ENCODE measurements around the gene F7. TPM values are rescaled to one million over a fixed set of nuclear protein-coding genes. Genes with fewer than 3 reads are reported as not detected.

The F7 gene
- total RNA-seq, 1 donor from 2014 or later = 4.1 TPM

GRCh38 chr13:113146750-113147149 is 41.2 kb downstream of the F7 start:
- no peak for DNase-seq (ENCODE audit: low spot score in 2 of 2, unreplicated experiment in 2 of 2)
- H3K9me3 Mint-ChIP-seq = no peaks in the 10 kb centered on the region

GRCh38 chr13:113147206-113147605 is 41.6 kb downstream of the F7 start:
- no peak for DNase-seq (ENCODE audit: low spot score in 2 of 2, unreplicated experiment in 2 of 2)
- H3K27me3 Mint-ChIP-seq (ENCODE audit: low read depth) = peaks cover 25% of the 10 kb centered on the region
- no peak for TF ChIP-seq CTCF (IDR thresholded peaks at IDR 0.05; ENCODE audit: unreplicated experiment)

More at GRCh38 chr13:113146750-113147149, 41.2 kb downstream of the F7 start:
- TF ChIP-seq CTCF (IDR thresholded peaks at IDR 0.05; ENCODE audit: unreplicated experiment) = no peak
- no peak overlapping the region for H3K27ac Mint-ChIP-seq
- H3K4me1 Mint-ChIP-seq = peaks cover 2% of the 10 kb centered on the region
- no peak overlapping the region for H3K4me3 Mint-ChIP-seq
- H3K36me3 Mint-ChIP-seq = no peaks in the 10 kb centered on the region
- peaks cover 22% of the 10 kb centered on the region for H3K27me3 Mint-ChIP-seq (ENCODE audit: low read depth)

GRCh38 chr13:113148407-113148806 is 42.8 kb downstream of the F7 start:
- Mint-ChIP-seq H3K36me3 (no peaks in the 10 kb centered on the region), H3K27ac (no peak overlapping the region), H3K4me3 (no peak overlapping the region), H3K27me3 (ENCODE audit: low read depth) (peaks cover 32% of the 10 kb centered on the region), H3K9me3 (no peaks in the 10 kb centered on the region), H3K4me1 (peaks cover 11% of the 10 kb centered on the region)
- no peak for DNase-seq (ENCODE audit: low spot score in 2 of 2, unreplicated experiment in 2 of 2)
- no peak for TF ChIP-seq CTCF (IDR thresholded peaks at IDR 0.05; ENCODE audit: unreplicated experiment)

More at GRCh38 chr13:113147206-113147605, 41.6 kb downstream of the F7 start:
- no peak overlapping the region for H3K27ac Mint-ChIP-seq
- no peak overlapping the region for H3K4me3 Mint-ChIP-seq
- no peaks in the 10 kb centered on the region for H3K9me3 Mint-ChIP-seq
- H3K36me3 Mint-ChIP-seq = no peaks in the 10 kb centered on the region
- H3K4me1 Mint-ChIP-seq = peaks cover 3% of the 10 kb centered on the region

GRCh38 chr13:113148940-113149503 is 43.4 kb downstream of the F7 start:
- H3K27ac Mint-ChIP-seq = no peak overlapping the region
- H3K4me1 Mint-ChIP-seq = peaks cover 11% of the 10 kb centered on the region
- no peaks in the 10 kb centered on the region for H3K36me3 Mint-ChIP-seq
- TF ChIP-seq CTCF (IDR thresholded peaks at IDR 0.05; ENCODE audit: unreplicated experiment) = no peak
- no peak for DNase-seq (ENCODE audit: low spot score in 2 of 2, unreplicated experiment in 2 of 2)
- no peak overlapping the region for H3K4me3 Mint-ChIP-seq
- H3K9me3 Mint-ChIP-seq = no peaks in the 10 kb centered on the region
- peaks cover 32% of the 10 kb centered on the region for H3K27me3 Mint-ChIP-seq (ENCODE audit: low read depth)

GRCh38 chr13:113149711-113150549 is 44.3 kb downstream of the F7 start:
- no peaks in the 10 kb centered on the region for H3K9me3 Mint-ChIP-seq
- H3K36me3 Mint-ChIP-seq = no peaks in the 10 kb centered on the region
- no peak for TF ChIP-seq CTCF (IDR thresholded peaks at IDR 0.05; ENCODE audit: unreplicated experiment)
- DNase-seq (ENCODE audit: low spot score in 2 of 2, unreplicated experiment in 2 of 2) = no peak
- no peak overlapping the region for H3K4me3 Mint-ChIP-seq
- no peak overlapping the region for H3K27ac Mint-ChIP-seq
- peaks cover 32% of the 10 kb centered on the region for H3K27me3 Mint-ChIP-seq (ENCODE audit: low read depth)
- H3K4me1 Mint-ChIP-seq = peaks cover 12% of the 10 kb centered on the region

Measured in mesothelial cell of epicardium (in vitro differentiated cells).